Kidney (tissue), 14 donors: ENCODE data around the gene FKBP10. TPM values are rescaled to one million over a fixed set of nuclear protein-coding genes. Genes with fewer than 3 reads are reported as not detected.
A peak's percentile ranks its signal among the peaks of the same experiment; 100 is the strongest.

Experiments used
- DNase-seq, 5 donors: peaks; one replicate each; pipeline ENCODE4 v3.0.0-alpha.2; 2013 to 2020
- FAIRE-seq: peaks from 2 replicates; lab custom pipeline; 2012; peaks lifted over from hg19 to GRCh38; lab: Jason Lieb, UNC
- H3K27ac ChIP-seq, 2 donors: one replicate each; pipeline ENCODE4 v1.7.0; 2013; ENCODE audit warnings: low read depth in 2 of 2, low read length in 2 of 2, inconsistent platforms in 1 of 2
- H3K27me3 ChIP-seq: one replicate; pipeline ENCODE4 v1.7.1; 2013; ENCODE audit warnings: low read length, inconsistent platforms; ENCODE audit not compliant: control insufficient read depth, insufficient read depth
- H3K36me3 ChIP-seq, 3 donors: one replicate each; pipeline versions ENCODE4 v1.7.0 to v1.7.1; 2013; ENCODE audit warnings: low read length in 3 of 3, control low read depth in 1 of 3, inconsistent platforms in 1 of 3; ENCODE audit not compliant: insufficient read depth in 3 of 3, control insufficient read depth in 2 of 3
- H3K4me1 ChIP-seq, 3 donors: one replicate each; pipeline versions ENCODE4 v1.7.0 to v1.7.1; 2013; ENCODE audit warnings: low read length in 3 of 3, inconsistent platforms in 1 of 3, low read depth in 1 of 3; ENCODE audit not compliant: control insufficient read depth in 2 of 3, insufficient read depth in 2 of 3
- H3K4me3 ChIP-seq, 3 donors: one replicate each; pipeline versions ENCODE4 v1.7.0 to v1.8.1; 2013; ENCODE audit warnings: low read length in 3 of 3, control low read depth in 1 of 3, inconsistent platforms in 1 of 3
- H3K9ac ChIP-seq, 3 donors: one replicate each; pipeline versions ENCODE4 v1.7.0 to v1.7.1; 2013; ENCODE audit warnings: low read length in 3 of 3, control low read depth in 1 of 3, inconsistent platforms in 1 of 3
- H3K9me3 ChIP-seq, 3 donors: one replicate each; pipeline versions ENCODE4 v1.7.0 to v1.7.1; 2013; ENCODE audit warnings: low read length in 3 of 3, control low read depth in 1 of 3, inconsistent platforms in 1 of 3; ENCODE audit not compliant: control insufficient read depth in 2 of 3, insufficient read depth in 1 of 3
- intact Hi-C: fragments of 100-400 bp; cut with DNase I; formaldehyde crosslinking; loops from one replicate; pipeline ENCODE4 v1.11.1; 2022
- polyA plus RNA-seq: library from polyadenylated mRNA; stranded (reverse); fragments of 350-450 nt; fragmentation: Illumina TruSeq; extraction: RNeasy Lipid Tissue Mini Kit (QIAGEN cat#74804); gene quantifications from one replicate; pipeline ENCODE4 v1.2.3, GENCODE V29; 2014; ENCODE audit warnings: low read depth, low replicate concordance; ENCODE audit not compliant: insufficient read depth
- total RNA-seq: library from RNA; stranded (reverse); fragmentation: NEBNext Ultra II Directional; extraction: Animal tissue kit (Norgen Biotek cat#: 25700); gene quantifications from one replicate; pipeline ENCODE4 v1.2.1, GENCODE V29; 2021
- TF ChIP-seq, protein P1 (sequence below): IDR thresholded peaks from 3 replicates; pipeline ENCODE4 v1.5.1; 2012; ENCODE audit warnings: mild to moderate bottlenecking, moderate library complexity, borderline replicate concordance; ENCODE audit not compliant: insufficient read depth; ENCODE audit errors: extremely low read depth
- donor health status: control.
- donor health status: control.
- donor health status: control.
- donor health status: control.
- donor health status: control.
- donor health status: DM: yes; HTN: yes; CAD: no.
- donor health status: Normal renal cell carcinoma (clear cell type).

FKBP10 gene
- total and polyA plus RNA-seq, 2 donors from 2014 or later, result 19.6 to 38.3 TPM

DNA sequence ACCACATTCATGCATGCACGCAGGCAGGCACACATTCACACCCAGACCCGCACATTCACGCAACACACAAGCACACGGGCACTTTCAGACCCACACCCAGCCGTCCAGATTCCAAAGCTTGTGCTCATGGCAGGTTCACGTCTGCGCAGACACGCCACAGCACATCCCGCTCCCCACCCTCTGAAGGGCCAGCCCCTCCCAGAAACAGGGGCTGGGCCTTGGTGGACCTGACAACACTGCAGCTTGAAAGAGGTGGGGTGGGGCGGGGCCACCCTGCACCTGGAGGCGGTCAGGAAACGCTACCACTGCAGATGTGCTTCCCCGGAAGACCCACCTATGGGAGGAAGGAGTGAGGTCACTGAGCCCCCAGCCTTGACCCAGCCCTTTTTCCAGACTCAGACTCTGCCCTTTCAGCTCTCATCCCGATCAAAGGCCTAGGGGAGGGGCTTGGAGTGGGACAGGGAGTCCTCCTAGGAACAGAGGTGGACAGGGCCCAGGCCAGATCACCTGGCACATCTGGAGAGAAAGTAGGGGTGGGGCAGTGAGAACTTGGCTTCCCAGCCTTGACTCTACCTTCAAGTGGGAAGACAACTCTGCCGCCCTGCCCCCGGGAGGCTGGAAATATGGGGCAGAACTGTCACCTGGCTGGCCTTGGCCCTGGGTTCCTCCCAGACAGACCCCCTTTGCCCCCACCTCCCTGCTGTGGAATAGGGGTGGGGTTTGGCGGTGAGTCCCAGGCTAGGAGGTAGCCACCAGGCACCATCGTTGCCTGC, 12.0 kb upstream of the FKBP10 start:
- Histone ChIP-seq H3K27ac (peak overlapping the region; percentile 90 to 91), H3K9me3 (no peaks in the 10 kb centered on the region), H3K4me3 (peak overlapping the region in 1 of 3 donors; percentile 46), H3K4me1 (peaks cover 0 to 10% (median 6%) of the 10 kb centered on the region in 3 donors), H3K27me3 (no peaks in the 10 kb centered on the region), H3K9ac (peak overlapping the region in 1 of 3 donors; percentile 19), H3K36me3 (no peaks in the 10 kb centered on the region)
- FAIRE-seq, result no peak
- intact Hi-C loops, result loop anchor here (5.0 kb wide), 1 partner anchor 63 kb away; no protein-coding TSS in a partner anchor
- TF ChIP-seq, protein P1, sequence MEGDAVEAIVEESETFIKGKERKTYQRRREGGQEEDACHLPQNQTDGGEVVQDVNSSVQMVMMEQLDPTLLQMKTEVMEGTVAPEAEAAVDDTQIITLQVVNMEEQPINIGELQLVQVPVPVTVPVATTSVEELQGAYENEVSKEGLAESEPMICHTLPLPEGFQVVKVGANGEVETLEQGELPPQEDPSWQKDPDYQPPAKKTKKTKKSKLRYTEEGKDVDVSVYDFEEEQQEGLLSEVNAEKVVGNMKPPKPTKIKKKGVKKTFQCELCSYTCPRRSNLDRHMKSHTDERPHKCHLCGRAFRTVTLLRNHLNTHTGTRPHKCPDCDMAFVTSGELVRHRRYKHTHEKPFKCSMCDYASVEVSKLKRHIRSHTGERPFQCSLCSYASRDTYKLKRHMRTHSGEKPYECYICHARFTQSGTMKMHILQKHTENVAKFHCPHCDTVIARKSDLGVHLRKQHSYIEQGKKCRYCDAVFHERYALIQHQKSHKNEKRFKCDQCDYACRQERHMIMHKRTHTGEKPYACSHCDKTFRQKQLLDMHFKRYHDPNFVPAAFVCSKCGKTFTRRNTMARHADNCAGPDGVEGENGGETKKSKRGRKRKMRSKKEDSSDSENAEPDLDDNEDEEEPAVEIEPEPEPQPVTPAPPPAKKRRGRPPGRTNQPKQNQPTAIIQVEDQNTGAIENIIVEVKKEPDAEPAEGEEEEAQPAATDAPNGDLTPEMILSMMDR, result no peak
- DNase-seq, result peak; percentile 86 to 96 (median 90)

DNA sequence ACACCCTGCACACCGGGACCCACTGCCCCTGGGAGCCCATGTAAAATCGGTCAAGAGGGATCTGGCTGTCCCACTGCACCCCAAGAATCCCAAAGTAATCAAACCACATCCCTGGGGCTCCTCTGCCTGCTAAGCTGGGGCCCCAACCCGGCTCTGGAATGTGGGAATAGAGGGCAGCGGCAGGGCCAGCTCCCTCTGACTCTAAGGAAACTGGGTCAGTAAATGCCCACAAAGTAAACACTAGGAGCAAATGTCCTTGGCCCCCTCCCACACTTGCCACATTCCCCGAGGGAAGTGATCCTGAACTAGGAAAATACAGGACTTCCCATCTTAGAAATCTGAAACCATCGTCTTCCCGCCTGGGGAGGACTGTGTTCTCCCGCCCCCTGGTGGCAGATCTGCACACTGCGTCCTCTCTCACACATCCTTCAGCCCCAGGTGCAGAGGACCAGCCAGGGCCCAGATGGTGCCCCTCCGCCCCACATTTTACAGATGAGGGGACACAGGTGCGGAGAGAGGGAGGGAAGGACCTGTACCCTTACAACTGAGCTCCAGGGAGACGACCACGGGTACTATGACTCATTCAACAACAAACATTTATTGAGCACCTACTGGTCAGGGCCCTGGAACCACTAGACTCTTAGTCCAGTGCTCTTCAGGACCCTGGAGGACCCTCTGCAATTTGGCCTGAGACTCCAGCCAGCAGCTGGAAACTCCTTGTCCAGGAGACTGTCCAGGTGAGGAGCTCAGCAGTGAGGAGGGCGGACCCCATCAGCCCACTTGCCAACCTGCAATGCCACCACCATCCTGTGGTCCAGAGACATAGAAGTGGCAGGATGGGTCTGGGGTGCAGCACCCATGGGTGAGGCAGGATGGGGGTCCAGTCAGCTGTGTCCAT, 11.2 kb upstream of the FKBP10 start:
- Histone ChIP-seq H3K27ac (peak overlapping the region; percentile 90 to 91), H3K4me3 (peak overlapping the region in 1 of 3 donors; percentile 46)
- intact Hi-C loops, result loop anchor here (5.0 kb wide), 1 partner anchor 64 kb away; no protein-coding TSS in a partner anchor

More for the DNA sequence above, 11.2 kb upstream of the FKBP10 start:
- TF ChIP-seq, protein P1, result peak; percentile 99
- no peaks in the 10 kb centered on the region for H3K36me3 ChIP-seq
- no peaks in the 10 kb centered on the region for H3K27me3 ChIP-seq
- no peak overlapping the region for H3K9ac ChIP-seq
- no peaks in the 10 kb centered on the region for H3K9me3 ChIP-seq
- FAIRE-seq (peak; percentile 67), DNase-seq (peak; percentile 93 to 98 (median 96))
- peaks cover 0 to 10% (median 6%) of the 10 kb centered on the region in 3 donors for H3K4me1 ChIP-seq
